ENCODE measurements around the gene SLC25A42. TPM values are rescaled to one million over a fixed set of nuclear protein-coding genes. Genes with fewer than 3 reads are reported as not detected.
A peak's percentile ranks its signal among the peaks of the same experiment; 100 is the strongest.

Gene SLC25A42
- total and polyA plus RNA-seq, 10 donors = 9.7 to 25.3 (median 16.6) TPM

GRCh38 chr19:19067276-19068072, 3.7 kb downstream of the SLC25A42 start:
- Histone ChIP-seq H3K4me1 (peaks cover 21 to 80% (median 56%) of the 10 kb centered on the region in 6 donors), H3K4me3 (no peak overlapping the region), H3K27me3 (replicated peaks in 1 of 7) (no peaks in the 10 kb centered on the region), H3K9me3 (no peaks in the 10 kb centered on the region), H3K36me3 (peaks cover 0 to 8% (median 0%) of the 10 kb centered on the region in 6 donors), H3K27ac (peak overlapping the region in 2 of 8 donors; percentile 60 to 85)
- no peak for DNase-seq
- TF ChIP-seq POLR2AphosphoS5 (IDR thresholded peaks at IDR 0.05) (no peak), POLR2A (IDR thresholded peaks at IDR 0.05) (no peak), CTCF (IDR thresholded peaks at IDR 0.05 in 8 of 11, conservative IDR thresholded peaks at IDR 0.05 in 3 of 11) (no peak)
- 67 to 79% (median 74%) methylated on average over 11 of the region's 11 CpGs for WGBS, 5 donors
- intact Hi-C loops (cut with DNase I; ENCODE audit: low total_unique reads) = no loop called here

- H3K9me3 ChIP-seq = no peaks in the 10 kb centered on the region
- H3K27me3 ChIP-seq (replicated peaks in 1 of 7) = no peaks in the 10 kb centered on the region
- no peak for TF ChIP-seq POLR2AphosphoS5 (IDR thresholded peaks at IDR 0.05)
- TF ChIP-seq CTCF (IDR thresholded peaks at IDR 0.05 in 8 of 11, conservative IDR thresholded peaks at IDR 0.05 in 3 of 11) = no peak
- TF ChIP-seq POLR2A (IDR thresholded peaks at IDR 0.05) = no peak
- 69 to 81% (median 78%) methylated on average over 11 of the region's 11 CpGs for WGBS, 5 donors
- DNase-seq = no peak
- peak overlapping the region in 2 of 8 donors; percentile 2 to 43 for H3K4me3 ChIP-seq
- intact Hi-C loops (cut with DNase I; ENCODE audit: low total_unique reads) = no loop called here
- peak overlapping the region in 5 of 8 donors; percentile 15 to 85 (median 61) for H3K27ac ChIP-seq
- H3K4me1 ChIP-seq = peaks cover 17 to 86% (median 45%) of the 10 kb centered on the region in 6 donors
- peaks cover 0 to 8% (median 0%) of the 10 kb centered on the region in 6 donors for H3K36me3 ChIP-seq
Observed at GRCh38 chr19:19068659-19069654, 5.2 kb downstream of the SLC25A42 start.

- Histone ChIP-seq H3K27ac (no peak overlapping the region), H3K4me1 (peaks cover 2 to 79% (median 26%) of the 10 kb centered on the region in 6 donors), H3K4me3 (no peak overlapping the region)
Observed at GRCh38 chr19:19071897-19072296, 8.1 kb downstream of the SLC25A42 start.

More at GRCh38 chr19:19071897-19072296, 8.1 kb downstream of the SLC25A42 start:
- no peak for DNase-seq
- H3K9me3 ChIP-seq = no peaks in the 10 kb centered on the region
- H3K36me3 ChIP-seq = peaks cover 0 to 29% (median 0%) of the 10 kb centered on the region in 6 donors
- intact Hi-C loops (cut with DNase I; ENCODE audit: low total_unique reads) = no loop called here
- 92 to 96% (median 95%) methylated on average over 8 of the region's 8 CpGs for WGBS, 5 donors
- no peaks in the 10 kb centered on the region for H3K27me3 ChIP-seq (replicated peaks in 1 of 7)
- TF ChIP-seq POLR2AphosphoS5 (IDR thresholded peaks at IDR 0.05) (no peak), CTCF (IDR thresholded peaks at IDR 0.05 in 8 of 11, conservative IDR thresholded peaks at IDR 0.05 in 3 of 11) (no peak), POLR2A (IDR thresholded peaks at IDR 0.05) (no peak)
